Measurements from ENCODE around the gene KCTD5. TPM values are rescaled to one million over a fixed set of nuclear protein-coding genes. Genes with fewer than 3 reads are reported as not detected.

KCTD5 gene
- total RNA-seq, 8 experiments from 2014 or later = 17.6 to 30.0 (median 26.2) TPM

- peaks cover 12 to 13% of the 10 kb centered on the region in 2 donors for H3K4me1 ChIP-seq (replicated peaks in 1 of 2)
- 89 to 100% (median 100%) methylated on average over 1 to 4 of the region's 5 CpGs; no CpG with 5 or more reads in 5 of the 10 experiments for WGBS, 10 experiments
- in situ Hi-C loops (cut with MboI; ENCODE audit: low pct_unique_long_range_greater_than_20kb in 2 of 9, low sequenced_read_pairs in 9 of 9, unreplicated experiment in 9 of 9) = no loop called here
- H3K4me3 ChIP-seq = no peak overlapping the region
- no peak overlapping the region for H3K27ac ChIP-seq
- no peak for ATAC-seq (replicated peaks in 6 of 8)
Observed at GRCh38 chr16:2749476-2749875, 67.2 kb downstream of the KCTD5 start.

GRCh38 chr16:2749936-2750335 lies 67.6 kb downstream of the KCTD5 start:
- Histone ChIP-seq H3K4me3 (no peak overlapping the region), H3K4me1 (replicated peaks in 1 of 2) (peaks cover 17 to 18% of the 10 kb centered on the region in 2 donors), H3K27ac (no peak overlapping the region)
- in situ Hi-C loops (cut with MboI; ENCODE audit: low pct_unique_long_range_greater_than_20kb in 2 of 9, low sequenced_read_pairs in 9 of 9, unreplicated experiment in 9 of 9) = no loop called here
- 81 to 100% (median 100%) methylated on average over 1 to 5 of the region's 6 CpGs; no CpG with 5 or more reads in 4 of the 10 experiments for WGBS, 10 experiments
- ATAC-seq (replicated peaks in 6 of 8) = no peak

- in situ Hi-C loops (cut with MboI; ENCODE audit: low pct_unique_long_range_greater_than_20kb in 2 of 9, low sequenced_read_pairs in 9 of 9, unreplicated experiment in 9 of 9) = no loop called here
- Histone ChIP-seq H3K4me3 (peak overlapping the region; percentile 54 to 97 (median 87)), H3K27ac (peak overlapping the region; percentile 99 to 100), H3K4me1 (replicated peaks in 1 of 2) (peaks cover 19 to 20% of the 10 kb centered on the region in 2 donors)
- peak in 6 of 8 experiments; percentile 33 to 70 (median 65) for ATAC-seq (replicated peaks in 6 of 8)
- WGBS, 10 experiments = 20 to 73% (median 35%) methylated on average over 1 to 12 of the region's 23 CpGs; no CpG with 5 or more reads in 1 of the 10 experiments
Observed at GRCh38 chr16:2751577-2752034, 69.3 kb downstream of the KCTD5 start.

GRCh38 chr16:2752035-2752849 lies 69.9 kb downstream of the KCTD5 start, which contains the start of gene SRRM2:
SRRM2 (plus strand) TSS chr16:2752638; CDS start chr16:2756365, 3,727 bp downstream.
- in situ Hi-C loops (cut with MboI; ENCODE audit: low pct_unique_long_range_greater_than_20kb in 2 of 9, low sequenced_read_pairs in 9 of 9, unreplicated experiment in 9 of 9) = no loop called here
- peak within 1 kb of the TSS; percentile 54 to 97 (median 87) for H3K4me3 ChIP-seq
- H3K27ac ChIP-seq = peak within 1 kb of the TSS; percentile 99 to 100
- H3K4me1 ChIP-seq (replicated peaks in 1 of 2) = peaks cover 19 to 20% of the 10 kb centered on the region in 2 donors
- ATAC-seq (replicated peaks in 6 of 8) = peak; percentile 83 to 94 (median 88)
- 0 to 10% (median 0%) methylated on average over 1 to 7 of the region's 99 CpGs; no CpG with 5 or more reads in 5 of the 10 experiments for WGBS, 10 experiments

- peak overlapping the region; percentile 99 to 100 for H3K27ac ChIP-seq
- peaks cover 19 to 20% of the 10 kb centered on the region in 2 donors for H3K4me1 ChIP-seq (replicated peaks in 1 of 2)
- peak; percentile 53 to 79 (median 71) for ATAC-seq (replicated peaks in 6 of 8)
- 0 to 5% (median 0%) methylated on average over 2 to 13 of the region's 82 CpGs for WGBS, 10 experiments
- in situ Hi-C loops (cut with MboI; ENCODE audit: low pct_unique_long_range_greater_than_20kb in 2 of 9, low sequenced_read_pairs in 9 of 9, unreplicated experiment in 9 of 9) = no loop called here
- peak overlapping the region; percentile 54 to 97 (median 87) for H3K4me3 ChIP-seq
Observed at GRCh38 chr16:2752850-2753732, 70.8 kb downstream of the KCTD5 start.

- no peak for ATAC-seq (replicated peaks in 6 of 8)
- H3K4me1 ChIP-seq (replicated peaks in 1 of 2) = peaks cover 19 to 20% of the 10 kb centered on the region in 2 donors
- in situ Hi-C loops (cut with MboI; ENCODE audit: low pct_unique_long_range_greater_than_20kb in 2 of 9, low sequenced_read_pairs in 9 of 9, unreplicated experiment in 9 of 9) = no loop called here
- 0 to 7% (median 0%) methylated on average over 2 to 7 of the region's 7 CpGs; no CpG with 5 or more reads in 1 of the 10 experiments for WGBS, 10 experiments
- peak overlapping the region; percentile 99 to 100 for H3K27ac ChIP-seq
- peak overlapping the region; percentile 54 to 97 (median 87) for H3K4me3 ChIP-seq
Observed at GRCh38 chr16:2753733-2754020, 71.4 kb downstream of the KCTD5 start.

- no peak overlapping the region for H3K27ac ChIP-seq
- WGBS, 10 experiments = 13 to 89% (median 69%) methylated on average over 2 to 3 of the region's 3 CpGs
- no peak for ATAC-seq (replicated peaks in 6 of 8)
- H3K4me3 ChIP-seq = peak overlapping the region in 1 of 5 donors; percentile 87
- peaks cover 19 to 20% of the 10 kb centered on the region in 2 donors for H3K4me1 ChIP-seq (replicated peaks in 1 of 2)
- in situ Hi-C loops (cut with MboI; ENCODE audit: low pct_unique_long_range_greater_than_20kb in 2 of 9, low sequenced_read_pairs in 9 of 9, unreplicated experiment in 9 of 9) = no loop called here
Observed at GRCh38 chr16:2755158-2755557, 72.8 kb downstream of the KCTD5 start.

- WGBS, 10 experiments = 49 to 100% (median 87%) methylated on average over 1 to 8 of the region's 30 CpGs; no CpG with 5 or more reads in 2 of the 10 experiments
- in situ Hi-C loops (cut with MboI; ENCODE audit: low pct_unique_long_range_greater_than_20kb in 2 of 9, low sequenced_read_pairs in 9 of 9, unreplicated experiment in 9 of 9) = no loop called here
- ATAC-seq (replicated peaks in 6 of 8) = no peak
- H3K4me1 ChIP-seq (replicated peaks in 1 of 2) = peaks cover 10 to 14% of the 10 kb centered on the region in 2 donors
- H3K27ac ChIP-seq = no peak overlapping the region
- no peak overlapping the region for H3K4me3 ChIP-seq
Observed at GRCh38 chr16:2756288-2757015, 74.1 kb downstream of the KCTD5 start.

- no peak overlapping the region for H3K4me3 ChIP-seq
- WGBS, 10 experiments = 74 to 100% (median 94%) methylated on average over 2 to 11 of the region's 11 CpGs; no CpG with 5 or more reads in 1 of the 10 experiments
- in situ Hi-C loops (cut with MboI; ENCODE audit: low pct_unique_long_range_greater_than_20kb in 2 of 9, low sequenced_read_pairs in 9 of 9, unreplicated experiment in 9 of 9) = no loop called here
- no peak overlapping the region for H3K27ac ChIP-seq
- H3K4me1 ChIP-seq (replicated peaks in 1 of 2) = peaks cover 9 to 10% of the 10 kb centered on the region in 2 donors
- no peak for ATAC-seq (replicated peaks in 6 of 8)
Observed at GRCh38 chr16:2757344-2757743, 75.0 kb downstream of the KCTD5 start.

Other genes starting within 250 kb of the KCTD5 start
- gene TEDC2, start 222.4 kb upstream of the KCTD5 start, total RNA-seq = 10 to 100 TPM in 4 of 8 experiments, 1 to 10 TPM in 3, under 1 TPM in 1; 0.61 to 26.8 (median 10.0) TPM
- 1 to 10 TPM in 7 of 8 experiments, under 1 TPM in 1; 0.51 to 4.6 (median 1.4) TPM for gene NTN3, start 211.2 kb upstream of the KCTD5 start, total RNA-seq
- 10 to 100 TPM; 12.3 to 23.5 (median 14.7) TPM for gene TBC1D24, start 207.4 kb upstream of the KCTD5 start, total RNA-seq
- 10 to 100 TPM; 24.7 to 75.3 (median 47.4) TPM for gene ATP6V0C, start 168.6 kb upstream of the KCTD5 start, total RNA-seq
- 10 to 100 TPM in 6 of 8 experiments, 1 to 10 TPM in 2; 5.6 to 41.7 (median 14.4) TPM for gene AMDHD2, start 162.2 kb upstream of the KCTD5 start, total RNA-seq
- gene CEMP1, start 151.1 kb upstream of the KCTD5 start, total RNA-seq = 1 to 10 TPM in 7 of 8 experiments, under 1 TPM in 1; 0.76 to 6.4 (median 2.5) TPM
- gene PDPK1, start 144.5 kb upstream of the KCTD5 start, total RNA-seq = 10 to 100 TPM; 17.0 to 31.6 (median 26.2) TPM
- 1 to 10 TPM; 1.1 to 7.5 (median 4.2) TPM for gene PRSS27, start 37.7 kb downstream of the KCTD5 start, total RNA-seq
- 100 to 1,000 TPM in 5 of 8 experiments, 10 to 100 TPM in 3; 66.4 to 557 (median 130) TPM for gene SRRM2, start 70.1 kb downstream of the KCTD5 start, total RNA-seq
- 100 to 1,000 TPM; 244 to 395 (median 281) TPM for gene ELOB, start 94.8 kb downstream of the KCTD5 start, total RNA-seq
- under 1 TPM in 4 of 8 experiments, not detected in 4; 0.22 to 0.51 (median 0.33) TPM for gene PRSS33, start 105.0 kb downstream of the KCTD5 start, total RNA-seq
- not detected for gene PRSS41, start 115.9 kb downstream of the KCTD5 start, total RNA-seq
- 1 to 10 TPM in 2 of 8 experiments, not detected in 6; 1.5 to 1.8 TPM for gene PRSS21, start 134.7 kb downstream of the KCTD5 start, total RNA-seq
- gene ZG16B, start 147.8 kb downstream of the KCTD5 start, total RNA-seq = 1 to 10 TPM in 3 of 8 experiments, under 1 TPM in 1, not detected in 4; 0.54 to 1.4 (median 1.2) TPM
- 1 to 10 TPM in 1 of 8 experiments, under 1 TPM in 1, not detected in 6; 0.81 to 1.0 TPM for gene PRSS22, start 175.6 kb downstream of the KCTD5 start, total RNA-seq
- 100 to 1,000 TPM in 1 of 8 experiments, 10 to 100 TPM in 7; 41.6 to 136 (median 49.4) TPM for gene FLYWCH2, start 200.7 kb downstream of the KCTD5 start, total RNA-seq
- gene FLYWCH1, start 229.4 kb downstream of the KCTD5 start, total RNA-seq = 10 to 100 TPM; 15.0 to 55.9 (median 23.0) TPM